K562 (cell line): ENCODE results near the gene CSNK1D. TPM values are rescaled to one million over a fixed set of nuclear protein-coding genes. Genes with fewer than 3 reads are reported as not detected.

ENCODE experiments used
- DACH1 ChIP-seq: fragments of 450-650 bp; IDR thresholded peaks from 2 replicates; pipeline ENCODE4 v1.6.1; 2018; ENCODE audit not compliant: partially characterized antibody
- ERF ChIP-seq: fragments of 450-650 bp; formaldehyde crosslinking; IDR thresholded peaks from 2 replicates; pipeline ENCODE4 v1.4.0; 2020; ENCODE audit warnings: mild to moderate bottlenecking, mixed read lengths
- KDM1A ChIP-seq, 2 experiments: fragments of 450-650 bp; IDR thresholded peaks; 2 replicates each; pipeline ENCODE4 v1.6.1; 2016; ENCODE audit warnings: mild to moderate bottlenecking in 2 of 2
- L3MBTL2 ChIP-seq: fragments of 450-650 bp; IDR thresholded peaks from 2 replicates; pipeline ENCODE4 v1.6.1; 2016; ENCODE audit warnings: mild to moderate bottlenecking, moderate library complexity
- MEF2A ChIP-seq: IDR thresholded peaks from 2 replicates; pipeline ENCODE4 v1.6.1; 2011; ENCODE audit warnings: low read depth, mild to moderate bottlenecking, low read length, moderate library complexity; ENCODE audit not compliant: control insufficient read depth
- NR4A1 ChIP-seq, 2 experiments: fragments of 250-450 bp in 1 of 2; fragments of 450-650 bp in 1 of 2; sonication (Bioruptor Pico) in 1 of 2; IDR thresholded peaks; 2 replicates each; pipeline versions ENCODE4 v1.4.0 to v1.6.1; 2016 to 2020; ENCODE audit warnings: mild to moderate bottlenecking in 2 of 2, missing compliant biosample characterization in 1 of 2, missing genetic modification characterization in 1 of 2, moderate library complexity in 1 of 2
- SIX5 ChIP-seq, 2 experiments: IDR thresholded peaks; 2 replicates each; pipeline ENCODE4 v1.6.1; 2011; ENCODE audit warnings: low read length in 2 of 2, borderline replicate concordance in 1 of 2, low read depth in 1 of 2, mild to moderate bottlenecking in 1 of 2, moderate library complexity in 1 of 2; ENCODE audit not compliant: insufficient read depth in 1 of 2
- SP2 ChIP-seq: IDR thresholded peaks from 2 replicates; pipeline ENCODE4 v1.6.1; 2011; ENCODE audit warnings: mild to moderate bottlenecking, low read depth, low read length, moderate library complexity; ENCODE audit not compliant: poor library complexity, severe bottlenecking; ENCODE audit errors: extremely low read depth
- STAT5A ChIP-seq: IDR thresholded peaks from 2 replicates; pipeline ENCODE4 v1.6.1; 2012; ENCODE audit warnings: low read length, inconsistent platforms, borderline replicate concordance
- ZNF79 ChIP-seq: fragments of 250-450 bp; sonication (Bioruptor Pico); IDR thresholded peaks from 2 replicates; pipeline ENCODE4 v1.4.0; 2020; ENCODE audit warnings: low read depth, mild to moderate bottlenecking, moderate library complexity
- polyA plus RNA-seq, 8 experiments: library from polyadenylated mRNA; depleted of rRNA in 4 of 8; stranded (reverse) in 5 of 8; unstranded in 3 of 8; fragments of >200 nt; fragmentation: Nextera tagmentation in 2 of 8; fragmentation: Illumina TruSeq in 1 of 8; extraction: Ambion mirVana in 2 of 8; extraction: Trizol in 1 of 8; gene quantifications; 2 replicates each; pipeline versions ENCODE4 v1.2.1 to v1.2.3, GENCODE V29; 2011 to 2014; ENCODE audit warnings: inconsistent platforms in 1 of 8, missing spikeins in 1 of 8
- total RNA-seq, 7 experiments: library from RNA; depleted of rRNA in 6 of 7; stranded (reverse); fragments of >200 nt in 6 of 7; fragmentation: Illumina TruSeq in 2 of 7; extraction: Trizol in 2 of 7; gene quantifications; 2 replicates each; pipeline versions ENCODE4 v1.2.1 to v1.2.3, GENCODE V29; 2011 to 2021; ENCODE audit warnings: low replicate concordance in 1 of 7
- TF ChIP-seq, protein P1 (sequence below): fragments of 450-650 bp; IDR thresholded peaks from 2 replicates; pipeline ENCODE4 v1.6.1; 2018; ENCODE audit warnings: mild to moderate bottlenecking, low read depth; ENCODE audit not compliant: partially characterized antibody
- TF ChIP-seq, protein P2 (sequence below), 2 experiments: fragments of 450-650 bp in 1 of 2; sonication (generic) in 1 of 2; formaldehyde crosslinking in 1 of 2; IDR thresholded peaks in 1 of 2; conservative IDR thresholded peaks in 1 of 2; 2 replicates each; pipeline versions ENCODE4 v1.6.1 to v1.8.1; 2016 to 2023; ENCODE audit warnings: mild to moderate bottlenecking in 2 of 2, moderate library complexity in 2 of 2, inconsistent platforms in 1 of 2, missing genetic modification reagents in 1 of 2
- TF ChIP-seq, protein P3 (sequence below): fragments of 250-450 bp; sonication (Bioruptor Pico); IDR thresholded peaks from 2 replicates; pipeline ENCODE4 v1.9.0; 2021; ENCODE audit warnings: mild to moderate bottlenecking, inconsistent platforms
- TF ChIP-seq, protein P4 (sequence below): sonication (generic); formaldehyde crosslinking; IDR thresholded peaks from 2 replicates; pipeline ENCODE4 v1.8.0; 2022; ENCODE audit warnings: mild to moderate bottlenecking, missing genetic modification reagents
- TF ChIP-seq, protein P5 (sequence below): sonication (generic); formaldehyde crosslinking; IDR thresholded peaks from 2 replicates; pipeline ENCODE4 v1.9.0; 2022; ENCODE audit warnings: mild to moderate bottlenecking, missing genetic modification reagents
- TF ChIP-seq, protein P6 (sequence below): fragments of 250-450 bp; sonication (Bioruptor Pico); IDR thresholded peaks from 2 replicates; pipeline ENCODE4 v1.5.1; 2021; ENCODE audit warnings: mild to moderate bottlenecking

The CSNK1D gene
- total and polyA plus RNA-seq, 9 of the 15 experiments (the other 6 are each of a cell fraction or from before 2014, with no cell fraction given): 6.5 to 133 (median 41.3) TPM

DNA sequence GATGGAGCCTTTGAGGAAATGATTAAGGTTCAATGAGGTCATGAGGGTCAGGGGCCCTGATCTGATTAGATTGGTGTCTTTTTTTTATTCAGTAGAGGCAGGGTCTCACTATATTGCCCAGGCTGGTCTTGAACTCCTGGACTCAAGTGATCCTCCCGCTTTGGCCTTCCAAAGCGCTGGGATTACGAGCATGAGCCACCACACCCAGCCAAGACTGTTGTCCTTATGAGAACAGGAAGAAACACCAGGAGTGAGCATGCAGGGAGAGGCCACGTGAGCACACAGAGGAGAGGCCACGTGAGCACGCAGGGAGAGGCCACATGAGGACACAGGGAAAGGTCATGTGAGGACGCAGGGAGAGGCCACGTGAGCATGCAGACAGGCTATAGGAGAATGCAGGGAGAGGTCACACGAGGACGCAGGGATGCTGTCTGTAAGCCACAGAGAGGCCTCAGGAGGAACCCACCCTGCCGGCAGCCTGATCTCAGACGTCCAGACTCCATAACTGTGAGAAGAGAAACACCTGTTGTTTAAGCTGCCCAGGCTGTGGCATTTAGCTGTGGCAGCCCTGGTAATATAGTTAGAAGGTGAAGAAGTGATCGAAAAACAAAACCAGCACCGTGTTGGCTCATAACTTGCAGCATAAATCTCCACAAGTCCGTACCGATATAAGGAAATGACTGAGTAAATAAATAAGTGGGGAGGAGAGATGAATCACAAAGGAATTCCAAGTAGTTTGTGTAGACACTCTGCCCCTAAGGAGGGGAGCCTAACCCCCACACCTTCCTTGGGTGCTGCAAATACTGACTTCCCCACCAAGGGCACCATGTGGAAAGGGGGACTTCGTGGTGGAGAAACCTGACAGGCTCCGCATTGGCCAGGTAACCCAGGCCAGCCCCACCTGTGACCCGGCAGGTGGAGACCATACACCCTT lies 14.6 kb upstream of the CSNK1D start (continued):
- TF ChIP-seq, protein P1, sequence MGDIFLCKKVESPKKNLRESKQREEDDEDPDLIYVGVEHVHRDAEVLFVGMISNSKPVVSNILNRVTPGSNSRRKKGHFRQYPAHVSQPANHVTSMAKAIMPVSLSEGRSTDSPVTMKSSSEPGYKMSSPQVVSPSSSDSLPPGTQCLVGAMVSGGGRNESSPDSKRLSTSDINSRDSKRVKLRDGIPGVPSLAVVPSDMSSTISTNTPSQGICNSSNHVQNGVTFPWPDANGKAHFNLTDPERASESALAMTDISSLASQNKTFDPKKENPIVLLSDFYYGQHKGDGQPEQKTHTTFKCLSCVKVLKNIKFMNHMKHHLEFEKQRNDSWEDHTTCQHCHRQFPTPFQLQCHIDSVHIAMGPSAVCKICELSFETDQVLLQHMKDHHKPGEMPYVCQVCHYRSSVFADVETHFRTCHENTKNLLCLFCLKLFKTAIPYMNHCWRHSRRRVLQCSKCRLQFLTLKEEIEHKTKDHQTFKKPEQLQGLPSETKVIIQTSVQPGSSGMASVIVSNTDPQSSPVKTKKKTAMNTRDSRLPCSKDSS: no peak
- no peak for TF ChIP-seq ZNF79 (CRISPR knock-in tag)
- 0 out of 2 replicates have a peak, but pooled peaks have one; percentile 11 for TF ChIP-seq STAT5A
- peak in 1 of 2 experiments; percentile 46; a peak in 3 of 4 replicates for TF ChIP-seq KDM1A (IDR thresholded peaks at IDR 0.05)
- TF ChIP-seq, protein P2, sequence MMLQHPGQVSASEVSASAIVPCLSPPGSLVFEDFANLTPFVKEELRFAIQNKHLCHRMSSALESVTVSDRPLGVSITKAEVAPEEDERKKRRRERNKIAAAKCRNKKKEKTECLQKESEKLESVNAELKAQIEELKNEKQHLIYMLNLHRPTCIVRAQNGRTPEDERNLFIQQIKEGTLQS (IDR thresholded peaks at IDR 0.05): peak; percentile 63; the same call in 1 of the 2 replicates
- TF ChIP-seq, protein P2 (CRISPR knock-in tag; conservative IDR thresholded peaks at IDR 0.05): 0 out of 2 replicates have a peak, but pooled peaks have one; percentile 54
- TF ChIP-seq, protein P3, sequence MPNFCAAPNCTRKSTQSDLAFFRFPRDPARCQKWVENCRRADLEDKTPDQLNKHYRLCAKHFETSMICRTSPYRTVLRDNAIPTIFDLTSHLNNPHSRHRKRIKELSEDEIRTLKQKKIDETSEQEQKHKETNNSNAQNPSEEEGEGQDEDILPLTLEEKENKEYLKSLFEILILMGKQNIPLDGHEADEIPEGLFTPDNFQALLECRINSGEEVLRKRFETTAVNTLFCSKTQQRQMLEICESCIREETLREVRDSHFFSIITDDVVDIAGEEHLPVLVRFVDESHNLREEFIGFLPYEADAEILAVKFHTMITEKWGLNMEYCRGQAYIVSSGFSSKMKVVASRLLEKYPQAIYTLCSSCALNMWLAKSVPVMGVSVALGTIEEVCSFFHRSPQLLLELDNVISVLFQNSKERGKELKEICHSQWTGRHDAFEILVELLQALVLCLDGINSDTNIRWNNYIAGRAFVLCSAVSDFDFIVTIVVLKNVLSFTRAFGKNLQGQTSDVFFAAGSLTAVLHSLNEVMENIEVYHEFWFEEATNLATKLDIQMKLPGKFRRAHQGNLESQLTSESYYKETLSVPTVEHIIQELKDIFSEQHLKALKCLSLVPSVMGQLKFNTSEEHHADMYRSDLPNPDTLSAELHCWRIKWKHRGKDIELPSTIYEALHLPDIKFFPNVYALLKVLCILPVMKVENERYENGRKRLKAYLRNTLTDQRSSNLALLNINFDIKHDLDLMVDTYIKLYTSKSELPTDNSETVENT (CRISPR knock-in tag): no peak
- no peak for TF ChIP-seq SP2
- TF ChIP-seq, protein P4, sequence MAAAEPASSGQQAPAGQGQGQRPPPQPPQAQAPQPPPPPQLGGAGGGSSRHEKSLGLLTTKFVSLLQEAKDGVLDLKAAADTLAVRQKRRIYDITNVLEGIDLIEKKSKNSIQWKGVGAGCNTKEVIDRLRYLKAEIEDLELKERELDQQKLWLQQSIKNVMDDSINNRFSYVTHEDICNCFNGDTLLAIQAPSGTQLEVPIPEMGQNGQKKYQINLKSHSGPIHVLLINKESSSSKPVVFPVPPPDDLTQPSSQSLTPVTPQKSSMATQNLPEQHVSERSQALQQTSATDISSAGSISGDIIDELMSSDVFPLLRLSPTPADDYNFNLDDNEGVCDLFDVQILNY: no peak
- TF ChIP-seq, protein P5, sequence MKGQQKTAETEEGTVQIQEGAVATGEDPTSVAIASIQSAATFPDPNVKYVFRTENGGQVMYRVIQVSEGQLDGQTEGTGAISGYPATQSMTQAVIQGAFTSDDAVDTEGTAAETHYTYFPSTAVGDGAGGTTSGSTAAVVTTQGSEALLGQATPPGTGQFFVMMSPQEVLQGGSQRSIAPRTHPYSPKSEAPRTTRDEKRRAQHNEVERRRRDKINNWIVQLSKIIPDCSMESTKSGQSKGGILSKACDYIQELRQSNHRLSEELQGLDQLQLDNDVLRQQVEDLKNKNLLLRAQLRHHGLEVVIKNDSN (CRISPR knock-in tag): peak; percentile 100
- TF ChIP-seq MEF2A: no peak
- no peak for TF ChIP-seq SIX5 (IDR thresholded peaks at IDR 0.05; ENCODE audit: borderline replicate concordance in 1 of 2, insufficient read depth in 1 of 2, low read depth in 1 of 2, low read length in 2 of 2)
- TF ChIP-seq ERF (CRISPR knock-in tag): no peak
- TF ChIP-seq NR4A1 (CRISPR knock-in tag; IDR thresholded peaks at IDR 0.05): no peak
- TF ChIP-seq NR4A1 (tag; IDR thresholded peaks at IDR 0.05): peak; percentile 81
- TF ChIP-seq DACH1: no peak
- TF ChIP-seq, protein P6, sequence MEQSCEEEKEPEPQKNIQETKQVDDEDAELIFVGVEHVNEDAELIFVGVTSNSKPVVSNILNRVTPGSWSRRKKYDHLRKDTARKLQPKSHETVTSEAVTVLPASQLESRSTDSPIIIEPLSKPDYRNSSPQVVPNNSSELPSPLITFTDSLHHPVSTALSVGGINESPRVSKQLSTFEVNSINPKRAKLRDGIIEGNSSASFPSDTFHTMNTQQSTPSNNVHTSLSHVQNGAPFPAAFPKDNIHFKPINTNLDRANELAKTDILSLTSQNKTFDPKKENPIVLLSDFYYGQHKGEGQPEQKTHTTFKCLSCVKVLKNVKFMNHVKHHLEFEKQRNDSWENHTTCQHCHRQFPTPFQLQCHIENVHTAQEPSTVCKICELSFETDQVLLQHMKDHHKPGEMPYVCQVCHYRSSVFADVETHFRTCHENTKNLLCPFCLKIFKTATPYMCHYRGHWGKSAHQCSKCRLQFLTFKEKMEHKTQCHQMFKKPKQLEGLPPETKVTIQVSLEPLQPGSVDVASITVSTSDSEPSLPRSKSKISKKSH: no peak
- peak; percentile 99 for TF ChIP-seq L3MBTL2
